ENCODE data around the gene DNASE1L2. TPM values are rescaled to one million over a fixed set of nuclear protein-coding genes. Genes with fewer than 3 reads are reported as not detected.
"Not testable (repeated sequence)": the region's sequence is repeated elsewhere in the genome, so short reads cannot be mapped to it uniquely, and the experiment has no call there.

Gene DNASE1L2
- total RNA-seq, 3 donors from 2014 or later = 0.87 to 1.9 (median 1.1) TPM

DNA sequence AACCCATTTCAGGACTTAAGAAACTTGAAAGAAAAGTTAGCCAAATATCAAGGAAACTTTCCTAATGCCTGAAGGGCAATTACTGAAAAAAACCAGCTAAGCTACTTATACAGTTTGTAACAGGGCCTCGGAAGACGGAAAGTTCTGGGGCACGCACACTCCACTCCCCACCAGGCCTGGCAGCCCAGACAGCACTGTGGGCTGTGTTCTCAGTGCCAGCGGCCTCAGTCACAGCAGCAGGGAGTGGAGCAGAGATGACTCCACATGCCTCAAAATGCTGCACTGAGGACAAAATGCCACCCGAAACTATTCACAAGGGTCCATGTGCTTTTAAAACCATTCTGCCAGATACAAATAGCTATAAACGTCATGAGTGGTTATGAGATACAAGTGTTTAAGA, 21.5 kb downstream of the DNASE1L2 start:
- ATAC-seq (no peak), DNase-seq (peak in 1 of 3 donors; percentile 21)
- Histone ChIP-seq H3K36me3 (ENCODE audit: low read depth) (peaks cover 37% of the 10 kb centered on the region), H3K4me3 (no peak overlapping the region), H3K4me1 (ENCODE audit: low read depth) (no peaks in the 10 kb centered on the region), H3K9me3 (no peaks in the 10 kb centered on the region)
- intact Hi-C loops (cut with DNase I, micrococcal nuclease) = no loop called here
- TF ChIP-seq, protein P1, sequence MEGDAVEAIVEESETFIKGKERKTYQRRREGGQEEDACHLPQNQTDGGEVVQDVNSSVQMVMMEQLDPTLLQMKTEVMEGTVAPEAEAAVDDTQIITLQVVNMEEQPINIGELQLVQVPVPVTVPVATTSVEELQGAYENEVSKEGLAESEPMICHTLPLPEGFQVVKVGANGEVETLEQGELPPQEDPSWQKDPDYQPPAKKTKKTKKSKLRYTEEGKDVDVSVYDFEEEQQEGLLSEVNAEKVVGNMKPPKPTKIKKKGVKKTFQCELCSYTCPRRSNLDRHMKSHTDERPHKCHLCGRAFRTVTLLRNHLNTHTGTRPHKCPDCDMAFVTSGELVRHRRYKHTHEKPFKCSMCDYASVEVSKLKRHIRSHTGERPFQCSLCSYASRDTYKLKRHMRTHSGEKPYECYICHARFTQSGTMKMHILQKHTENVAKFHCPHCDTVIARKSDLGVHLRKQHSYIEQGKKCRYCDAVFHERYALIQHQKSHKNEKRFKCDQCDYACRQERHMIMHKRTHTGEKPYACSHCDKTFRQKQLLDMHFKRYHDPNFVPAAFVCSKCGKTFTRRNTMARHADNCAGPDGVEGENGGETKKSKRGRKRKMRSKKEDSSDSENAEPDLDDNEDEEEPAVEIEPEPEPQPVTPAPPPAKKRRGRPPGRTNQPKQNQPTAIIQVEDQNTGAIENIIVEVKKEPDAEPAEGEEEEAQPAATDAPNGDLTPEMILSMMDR (IDR thresholded peaks at IDR 0.05) = no peak

DNA sequence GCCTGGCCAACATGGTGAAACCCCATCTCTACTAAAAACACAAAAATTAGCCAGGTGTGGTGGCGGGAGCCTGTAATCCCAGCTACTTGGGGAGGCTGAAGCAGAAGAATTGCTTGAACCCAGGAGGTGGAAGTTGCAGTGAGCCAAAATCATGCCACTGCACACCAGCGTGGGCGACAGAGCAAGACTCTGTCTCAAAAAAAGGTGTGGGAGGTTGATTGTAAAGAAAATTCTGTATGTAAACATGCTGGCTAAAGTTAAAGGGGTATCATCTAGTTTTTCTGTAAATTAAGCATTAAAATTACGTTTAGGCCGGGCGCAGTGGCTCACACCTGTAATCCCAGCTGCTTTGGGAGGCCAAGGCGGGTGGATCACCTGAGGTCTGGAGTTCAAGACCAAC, 22.3 kb downstream of the DNASE1L2 start:
- DNase-seq; H3K4me3 ChIP-seq; H3K4me1 ChIP-seq (ENCODE audit: low read depth); intact Hi-C loops (cut with DNase I, micrococcal nuclease); H3K9me3 ChIP-seq; ATAC-seq: not testable (repeated sequence)
- H3K36me3 ChIP-seq (ENCODE audit: low read depth) = peaks cover 37% of the 10 kb centered on the region

DNA sequence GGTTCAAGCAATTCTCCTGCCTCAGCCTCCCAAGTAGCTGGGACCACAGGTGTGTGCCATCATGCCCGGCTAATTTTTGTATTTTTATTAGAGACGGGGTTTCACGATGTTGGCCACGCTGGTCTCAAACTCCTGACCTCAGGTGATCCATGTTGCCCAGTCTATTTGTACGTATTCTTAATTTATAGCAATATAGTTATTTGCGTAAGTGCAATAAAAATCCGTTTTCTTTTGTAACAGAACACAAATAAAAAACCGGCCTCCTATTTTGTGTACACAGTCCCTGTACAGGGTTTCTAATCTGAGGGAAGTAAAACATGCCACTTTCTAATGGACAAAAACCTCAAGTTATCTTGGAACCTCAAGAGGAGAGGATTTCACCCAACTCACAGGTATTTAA, 24.0 kb downstream of the DNASE1L2 start:
- intact Hi-C loops (cut with DNase I, micrococcal nuclease) = no loop called here
- DNase-seq = peak in 1 of 3 donors; percentile 4
- Histone ChIP-seq H3K4me3 (no peak overlapping the region), H3K36me3 (ENCODE audit: low read depth) (peaks cover 37% of the 10 kb centered on the region), H3K9me3 (no peaks in the 10 kb centered on the region), H3K4me1 (ENCODE audit: low read depth) (no peaks in the 10 kb centered on the region)
- ATAC-seq = no peak
- TF ChIP-seq, protein P1 (IDR thresholded peaks at IDR 0.05) = no peak

DNA sequence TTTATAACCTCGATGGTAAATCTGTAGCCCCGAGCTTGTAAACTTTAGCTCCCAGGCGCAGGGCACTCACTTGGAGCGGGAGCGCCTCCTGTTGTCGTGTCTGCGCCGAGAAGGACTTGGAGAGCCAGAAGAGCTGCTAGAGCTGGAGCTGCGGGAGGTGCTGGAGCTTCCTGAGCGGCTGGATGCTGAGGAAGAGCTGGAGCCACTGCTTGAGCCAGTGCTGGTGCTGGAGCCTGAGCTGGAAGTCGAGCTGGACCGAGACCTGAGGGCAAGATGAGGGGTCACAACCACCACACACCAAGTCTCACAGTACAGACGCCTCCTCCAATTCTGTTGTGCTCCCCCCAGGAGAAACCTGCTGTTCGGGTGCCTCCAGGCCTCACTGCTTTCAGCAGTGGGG, 26.8 kb downstream of the DNASE1L2 start:
- H3K36me3 ChIP-seq (ENCODE audit: low read depth) = peaks cover 28% of the 10 kb centered on the region
- ATAC-seq; H3K4me1 ChIP-seq (ENCODE audit: low read depth); intact Hi-C loops (cut with DNase I, micrococcal nuclease); H3K9me3 ChIP-seq; H3K4me3 ChIP-seq: not testable (repeated sequence)
- DNase-seq = peak in 2 of 3 donors; percentile 26 to 36

DNA sequence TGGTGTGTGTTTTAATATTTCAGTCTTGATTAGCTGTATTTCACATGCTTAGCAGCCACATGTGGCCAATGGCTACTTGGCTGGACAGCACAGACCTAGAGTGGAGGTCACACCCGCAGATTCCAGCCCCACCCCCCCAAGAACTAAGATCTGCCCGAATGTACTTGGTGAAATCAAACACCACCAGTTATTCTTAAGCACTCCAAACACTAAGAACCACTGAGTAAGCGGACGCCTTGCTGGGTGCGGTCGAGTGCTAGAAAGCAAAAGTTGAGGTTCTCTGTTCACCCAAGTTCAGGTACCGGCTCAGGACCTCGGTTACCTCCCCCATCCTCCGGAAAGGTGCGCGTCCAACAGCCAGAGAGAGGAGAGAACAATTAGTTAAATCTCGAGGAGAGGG, 30.6 kb downstream of the DNASE1L2 start:
- H3K4me3 ChIP-seq; H3K9me3 ChIP-seq; ATAC-seq; H3K36me3 ChIP-seq (ENCODE audit: low read depth); intact Hi-C loops (cut with DNase I, micrococcal nuclease): not testable (repeated sequence)
- peak in 1 of 3 donors; percentile 15 for DNase-seq
- H3K4me1 ChIP-seq (ENCODE audit: low read depth) = peaks cover 17% of the 10 kb centered on the region

DNA sequence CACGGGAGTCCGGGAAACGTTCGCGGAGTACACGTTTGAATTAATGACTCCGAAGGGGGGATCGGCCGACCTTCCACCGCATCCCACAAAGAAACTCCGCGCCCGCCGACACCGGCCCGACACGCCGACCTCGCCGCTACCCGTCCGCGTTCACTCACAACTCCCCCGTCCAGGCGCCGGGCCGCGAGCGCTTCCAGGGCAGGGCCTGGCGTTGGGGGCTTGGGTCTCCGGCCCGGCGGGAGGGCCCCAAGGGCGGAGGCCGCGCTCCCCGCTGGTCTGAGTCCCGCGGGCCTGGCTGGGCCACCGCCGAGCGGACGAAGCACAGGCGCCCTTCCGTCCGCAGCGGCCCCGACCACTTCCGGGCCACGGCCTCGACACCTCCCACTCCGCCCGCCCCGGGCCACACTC, 31.3 kb downstream of the DNASE1L2 start:
- Histone ChIP-seq H3K4me3 (peak overlapping the region; percentile 75), H3K4me1 (ENCODE audit: low read depth) (peaks cover 17% of the 10 kb centered on the region)
- H3K36me3 ChIP-seq (ENCODE audit: low read depth); H3K9me3 ChIP-seq; DNase-seq; intact Hi-C loops (cut with DNase I, micrococcal nuclease): not testable (repeated sequence)
- peak; percentile 80 for ATAC-seq

DNA sequence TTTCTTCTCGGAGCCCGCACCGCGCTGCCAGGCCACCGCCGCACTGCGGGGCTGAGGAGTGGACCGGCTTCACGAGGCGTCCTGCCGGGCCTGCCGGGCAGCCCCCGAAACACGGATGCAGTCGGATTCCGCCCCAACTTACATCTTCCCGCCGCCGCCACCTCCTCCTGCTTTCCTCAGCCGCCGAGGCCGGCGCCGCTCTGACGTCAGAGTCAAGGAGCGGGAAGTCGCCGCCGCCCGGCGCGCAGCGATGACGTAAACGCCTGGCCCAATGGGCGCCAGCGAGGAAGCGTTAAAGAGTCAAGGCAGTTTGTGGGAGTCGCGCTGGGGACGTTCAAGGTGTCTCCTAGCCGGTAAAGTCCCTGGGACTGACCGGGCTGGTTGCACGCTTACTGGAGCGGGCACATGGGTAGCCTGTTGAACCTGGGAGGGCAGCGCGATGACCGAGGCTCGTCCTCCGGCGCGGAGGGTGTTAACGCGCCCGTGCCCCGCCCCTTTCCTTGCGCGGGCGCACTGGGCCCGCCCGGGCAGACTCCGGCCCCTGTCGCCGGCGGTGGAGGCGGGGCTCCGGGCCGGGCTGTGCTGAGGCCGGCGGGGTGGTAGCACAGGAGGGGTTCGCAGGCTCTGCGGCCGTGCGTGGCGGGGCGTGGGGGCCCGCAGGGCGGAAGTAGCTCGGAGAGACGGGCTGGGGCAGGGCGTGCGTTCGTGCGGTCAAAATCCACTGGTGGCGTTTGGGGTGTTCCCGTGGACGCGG, 31.8 kb downstream of the DNASE1L2 start, which contains the start of gene RNPS1:
Gene RNPS1 (minus strand): TSS at position 214 of the 754 bp plus-strand sequence. CDS start 3,483 bp downstream, outside the sequence.
- intact Hi-C loops (cut with DNase I, micrococcal nuclease) = no loop called here
- DNase-seq (peak; percentile 98), ATAC-seq (peak; percentile 95)
- H3K4me1 ChIP-seq (ENCODE audit: low read depth) = peaks cover 17% of the 10 kb centered on the region
- no peaks in the 10 kb centered on the region for H3K9me3 ChIP-seq
- peak within 1 kb of the TSS; percentile 75 for H3K4me3 ChIP-seq
- TF ChIP-seq, protein P1 (IDR thresholded peaks at IDR 0.05) = no peak
- no peaks in the 10 kb centered on the region for H3K36me3 ChIP-seq (ENCODE audit: low read depth)

All from mucosa of descending colon (tissue), 3 donors.